NCI-H2196 treated with DMSO at 0.1 percent for 48 hours (cell line): ENCODE data around the gene STXBP5.
"Not testable (repeated sequence)": the region's sequence is repeated elsewhere in the genome, so short reads cannot be mapped to it uniquely, and the experiment has no call there.

Experiments
- DNase-seq: peaks from one replicate; lab custom pipeline; 2025; ENCODE audit not compliant: unreplicated experiment; lab: John Stamatoyannopoulos, UW

The STXBP5 gene

GRCh38 chr6:147238164-147238563, 33.9 kb downstream of the STXBP5 start:
- no peak for DNase-seq

- no peak for DNase-seq
Measured at GRCh38 chr6:147238906-147239305, 34.7 kb downstream of the STXBP5 start.

- DNase-seq, result no peak
Measured at GRCh38 chr6:147244832-147245231, 40.6 kb downstream of the STXBP5 start.

- DNase-seq, result no peak
Measured at GRCh38 chr6:147245693-147246092, 41.5 kb downstream of the STXBP5 start.

GRCh38 chr6:147246853-147247635, 42.8 kb downstream of the STXBP5 start:
- no peak for DNase-seq

GRCh38 chr6:147248859-147249258, 44.6 kb downstream of the STXBP5 start:
- DNase-seq, result no peak

- no peak for DNase-seq
Measured at GRCh38 chr6:147251072-147251471, 46.9 kb downstream of the STXBP5 start.

- DNase-seq, result not testable (repeated sequence)
Measured at GRCh38 chr6:147254929-147255473, 50.8 kb downstream of the STXBP5 start.

GRCh38 chr6:147255948-147256674, 51.9 kb downstream of the STXBP5 start:
- no peak for DNase-seq

GRCh38 chr6:147257760-147258159, 53.5 kb downstream of the STXBP5 start:
- DNase-seq, result no peak

GRCh38 chr6:147260091-147260490, 55.9 kb downstream of the STXBP5 start:
- DNase-seq, result no peak

- no peak for DNase-seq
Measured at GRCh38 chr6:147262946-147263345, 58.7 kb downstream of the STXBP5 start.

- no peak for DNase-seq
Measured at GRCh38 chr6:147266821-147267220, 62.6 kb downstream of the STXBP5 start.

- DNase-seq, result no peak
Measured at GRCh38 chr6:147267658-147268057, 63.4 kb downstream of the STXBP5 start.

- no peak for DNase-seq
Measured at GRCh38 chr6:147268254-147268653, 64.0 kb downstream of the STXBP5 start.

GRCh38 chr6:147274012-147274411, 69.8 kb downstream of the STXBP5 start:
- DNase-seq, result no peak

GRCh38 chr6:147274776-147275175, 70.6 kb downstream of the STXBP5 start:
- no peak for DNase-seq

- no peak for DNase-seq
Measured at GRCh38 chr6:147278891-147279290, 74.7 kb downstream of the STXBP5 start.

GRCh38 chr6:147279427-147279826, 75.2 kb downstream of the STXBP5 start:
- DNase-seq, result no peak

- DNase-seq, result no peak
Measured at GRCh38 chr6:147281895-147282565, 77.8 kb downstream of the STXBP5 start.

GRCh38 chr6:147282566-147282959, 78.3 kb downstream of the STXBP5 start:
- DNase-seq, result no peak

- DNase-seq, result no peak
Measured at GRCh38 chr6:147283460-147283859, 79.2 kb downstream of the STXBP5 start.
